ENCODE results near the gene SNRPA1.

GRCh38 chr15:101322854-101323477, 27.9 kb upstream of the SNRPA1 start:
- TF ChIP-seq CTCF (IDR thresholded peaks at IDR 0.05) (no peak), EZH2 (IDR thresholded peaks at IDR 0.05; ENCODE audit: borderline replicate concordance, insufficient read depth, low read depth, low read length, poor library complexity, severe bottlenecking) (no peak)

All from B cell (primary cell).